OCI-LY3 (cell line): ENCODE data around the gene DOK5.

Source experiments
- H2AFZ ChIP-seq: fragments of 200-600, 300-600 bp; shearing (Covaris generic); 2 replicates; pipeline ENCODE4 v1.6.0; 2014; ENCODE audit warnings: antibody characterized with exemption, low read depth, low read length
- H3K27ac ChIP-seq: fragments of 200-600, 300-600 bp; sonication (generic); 2 replicates; pipeline ENCODE4 v1.5.1; 2014; ENCODE audit warnings: mild to moderate bottlenecking, low read length, moderate library complexity, mixed read lengths
- H3K27me3 ChIP-seq: fragments of 200-600, 300-600 bp; sonication (generic); 2 replicates; pipeline ENCODE4 v1.6.1; 2014; ENCODE audit warnings: low read depth, low read length, mixed read lengths
- H3K36me3 ChIP-seq: fragments of 200-600, 300-600 bp; sonication (generic); replicated peaks from 2 replicates; pipeline ENCODE3; 2014; ENCODE audit warnings: low read depth, low read length, mixed read lengths
- H3K4me1 ChIP-seq: fragments of 300-600, 200-600 bp; sonication (generic); 2 replicates; pipeline ENCODE4 v1.6.1; 2014; ENCODE audit warnings: low read length, mixed read lengths
- H3K4me2 ChIP-seq: fragments of 200-600, 300-600 bp; sonication (generic); 2 replicates; pipeline ENCODE4 v1.6.1; 2014; ENCODE audit warnings: low read length, mixed read lengths
- H3K4me3 ChIP-seq: fragments of 300-600, 200-600 bp; sonication (generic); 2 replicates; pipeline ENCODE4 v1.5.1; 2014; ENCODE audit warnings: antibody characterized with exemption, mild to moderate bottlenecking, low read length, moderate library complexity
- H3K79me2 ChIP-seq: fragments of 300-600, 200-600 bp; shearing (Covaris generic); 2 replicates; pipeline ENCODE4 v1.6.1; 2014; ENCODE audit warnings: mild to moderate bottlenecking, low read length, mixed read lengths
- H3K9ac ChIP-seq: fragments of 300-600, 200-600 bp; shearing (Covaris generic); 2 replicates; pipeline ENCODE4 v1.6.0; 2014; ENCODE audit warnings: mild to moderate bottlenecking, low read length, moderate library complexity
- H3K9me3 ChIP-seq: fragments of 200-600, 300-600 bp; shearing (Covaris generic); 2 replicates; pipeline ENCODE4 v1.6.1; 2014; ENCODE audit warnings: low read length, mixed read lengths; ENCODE audit not compliant: insufficient read depth
- H4K20me1 ChIP-seq: fragments of 200-600, 300-600 bp; sonication (generic); 2 replicates; pipeline ENCODE4 v1.6.1; 2016; ENCODE audit warnings: low read length, mixed read lengths; ENCODE audit not compliant: insufficient read depth
- EZH2phosphoT487 ChIP-seq: fragments of 200-600 bp; shearing (Covaris generic); IDR thresholded peaks from 2 replicates; pipeline ENCODE4 v1.6.1; 2018; ENCODE audit warnings: antibody characterized with exemption, mixed run types, low read depth
- TF ChIP-seq, protein P1 (sequence below): fragments of 200-600, 300-600 bp; sonication (generic); IDR thresholded peaks from 2 replicates; pipeline ENCODE4 v1.5.1; 2014; ENCODE audit warnings: antibody characterized with exemption, low read length, low read depth

Gene DOK5

DNA sequence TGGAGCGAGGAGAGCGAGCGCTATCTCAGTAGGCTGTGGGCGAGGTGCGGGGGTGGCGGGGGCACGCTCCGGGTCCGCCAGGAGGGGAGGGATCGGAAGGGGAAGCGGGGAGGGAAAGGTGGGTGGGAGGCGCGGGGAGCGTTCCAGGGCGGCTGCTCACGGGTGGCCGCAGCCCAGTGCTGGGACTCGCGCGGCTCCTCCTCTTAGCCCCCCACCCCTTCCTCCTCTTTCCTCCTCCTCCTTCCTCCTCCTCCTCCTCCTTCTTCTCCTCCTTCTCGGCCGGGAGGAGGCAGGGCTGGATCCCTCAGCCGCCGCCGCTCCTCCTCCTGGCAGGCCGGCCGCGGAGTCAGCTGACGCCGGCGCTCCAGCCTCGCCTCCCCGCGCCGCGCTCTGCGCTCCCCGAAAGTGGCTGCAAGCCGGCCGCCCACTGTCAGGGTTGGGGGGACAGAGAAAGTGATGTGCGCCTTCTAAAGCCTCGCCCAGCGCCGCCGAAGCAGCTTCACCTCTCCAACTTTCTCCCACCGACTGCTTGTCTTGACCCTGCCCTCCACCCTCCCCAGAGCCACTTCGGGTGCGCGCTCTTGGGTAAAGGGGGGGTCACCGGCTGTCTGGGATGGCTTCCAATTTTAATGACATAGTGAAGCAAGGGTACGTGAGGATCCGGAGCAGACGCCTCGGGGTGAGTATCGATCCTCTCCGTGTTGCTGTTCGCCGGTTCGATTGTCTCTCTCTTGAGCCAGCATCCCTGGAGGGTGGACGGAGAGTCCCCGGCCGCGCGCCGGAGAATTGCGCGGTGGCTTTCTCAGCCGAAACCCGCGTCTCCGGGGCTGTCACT, at the start of gene DOK5:
Gene DOK5, plus strand, starts transcription at position 260 of the 835 bp plus-strand sequence. Its CDS starts 354 bp downstream, at position 614.
- Histone ChIP-seq H3K4me2 (peak within 1 kb of the TSS; percentile 63), H3K4me3 (peak within 1 kb of the TSS; percentile 40), H2AFZ (no peak within 1 kb of the TSS)

GRCh38 chr20:54429364-54429763, 46.0 kb upstream of the DOK5 start:
- Histone ChIP-seq H3K36me3 (no peaks in the 10 kb centered on the region), H3K4me2 (no peak overlapping the region), H3K4me3 (no peak overlapping the region), H3K79me2 (no peaks in the 10 kb centered on the region), H3K27ac (no peak overlapping the region), H3K9me3 (peaks cover 2% of the 10 kb centered on the region; the same call in 1 of the 2 replicates), H2AFZ (no peak overlapping the region), H4K20me1 (no peaks in the 10 kb centered on the region), H3K27me3 (no peaks in the 10 kb centered on the region), H3K4me1 (no peaks in the 10 kb centered on the region), H3K9ac (no peak overlapping the region)
- TF ChIP-seq EZH2phosphoT487 = no peak
- TF ChIP-seq, protein P1, sequence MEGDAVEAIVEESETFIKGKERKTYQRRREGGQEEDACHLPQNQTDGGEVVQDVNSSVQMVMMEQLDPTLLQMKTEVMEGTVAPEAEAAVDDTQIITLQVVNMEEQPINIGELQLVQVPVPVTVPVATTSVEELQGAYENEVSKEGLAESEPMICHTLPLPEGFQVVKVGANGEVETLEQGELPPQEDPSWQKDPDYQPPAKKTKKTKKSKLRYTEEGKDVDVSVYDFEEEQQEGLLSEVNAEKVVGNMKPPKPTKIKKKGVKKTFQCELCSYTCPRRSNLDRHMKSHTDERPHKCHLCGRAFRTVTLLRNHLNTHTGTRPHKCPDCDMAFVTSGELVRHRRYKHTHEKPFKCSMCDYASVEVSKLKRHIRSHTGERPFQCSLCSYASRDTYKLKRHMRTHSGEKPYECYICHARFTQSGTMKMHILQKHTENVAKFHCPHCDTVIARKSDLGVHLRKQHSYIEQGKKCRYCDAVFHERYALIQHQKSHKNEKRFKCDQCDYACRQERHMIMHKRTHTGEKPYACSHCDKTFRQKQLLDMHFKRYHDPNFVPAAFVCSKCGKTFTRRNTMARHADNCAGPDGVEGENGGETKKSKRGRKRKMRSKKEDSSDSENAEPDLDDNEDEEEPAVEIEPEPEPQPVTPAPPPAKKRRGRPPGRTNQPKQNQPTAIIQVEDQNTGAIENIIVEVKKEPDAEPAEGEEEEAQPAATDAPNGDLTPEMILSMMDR = no peak

More for the DNA sequence above, at the start of gene DOK5:
- Histone ChIP-seq H3K27me3 (no peaks in the 10 kb centered on the region), H3K27ac (peak within 1 kb of the TSS; percentile 77), H3K9ac (peak within 1 kb of the TSS; percentile 38), H3K9me3 (peaks cover 14% of the 10 kb centered on the region), H3K4me1 (peaks cover 31% of the 10 kb centered on the region), H4K20me1 (no peaks in the 10 kb centered on the region), H3K36me3 (peaks cover 15% of the 10 kb centered on the region), H3K79me2 (no peaks in the 10 kb centered on the region)
- TF ChIP-seq, protein P1 = no peak
- TF ChIP-seq EZH2phosphoT487 = no peak

DNA sequence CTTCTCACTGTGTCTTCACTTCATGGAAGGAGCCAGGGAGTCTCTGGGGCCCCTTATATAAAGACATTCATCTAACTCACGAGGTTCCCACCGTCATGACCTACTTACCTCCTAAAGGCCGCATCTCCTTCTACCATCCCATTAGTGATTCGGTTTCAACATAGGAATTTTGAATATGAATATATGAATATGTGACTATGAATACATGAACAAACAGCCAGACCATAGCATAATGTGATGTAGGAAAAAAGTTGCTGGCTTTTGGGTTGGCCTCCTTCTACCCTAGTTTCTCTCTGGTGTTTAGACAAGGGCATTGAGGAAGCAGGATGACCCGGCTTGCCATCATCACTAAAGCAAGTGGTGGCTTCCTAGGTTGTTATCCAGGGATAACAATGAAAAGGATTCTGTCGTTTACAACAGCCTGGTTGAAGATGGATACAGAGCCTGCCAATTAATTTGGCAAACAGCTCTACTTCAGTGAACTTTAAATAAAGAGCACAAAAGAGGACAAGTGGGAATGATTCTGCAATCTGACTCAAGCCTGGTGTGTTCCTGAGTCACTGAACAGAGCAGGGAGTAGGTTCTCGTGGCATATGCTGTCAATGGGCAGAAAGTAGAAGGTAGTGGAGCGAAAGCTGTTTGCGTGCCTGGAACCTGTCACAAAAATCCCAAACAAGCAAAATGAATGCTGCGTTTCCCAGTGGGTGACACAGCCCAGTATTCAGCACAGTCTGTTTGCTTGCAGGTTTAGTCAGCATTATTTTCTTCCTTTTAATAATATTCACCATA, 44.0 kb upstream of the DOK5 start:
- H3K4me2 ChIP-seq = no peak overlapping the region
- H3K36me3 ChIP-seq = no peaks in the 10 kb centered on the region
- no peak overlapping the region for H3K4me3 ChIP-seq
- H3K4me1 ChIP-seq = no peaks in the 10 kb centered on the region
- no peak overlapping the region for H3K27ac ChIP-seq
- no peaks in the 10 kb centered on the region for H3K79me2 ChIP-seq
- H3K27me3 ChIP-seq = no peaks in the 10 kb centered on the region
- H3K9ac ChIP-seq = no peak overlapping the region
- TF ChIP-seq, protein P1 = no peak
- no peak for TF ChIP-seq EZH2phosphoT487
- no peaks in the 10 kb centered on the region for H4K20me1 ChIP-seq
- no peaks in the 10 kb centered on the region for H3K9me3 ChIP-seq
- no peak overlapping the region for H2AFZ ChIP-seq

GRCh38 chr20:54432966-54433365, 42.4 kb upstream of the DOK5 start:
- TF ChIP-seq, protein P1 = no peak
- TF ChIP-seq EZH2phosphoT487 = no peak
- H3K27me3 ChIP-seq = no peaks in the 10 kb centered on the region
- no peak overlapping the region for H3K4me2 ChIP-seq
- H3K9ac ChIP-seq = no peak overlapping the region
- no peak overlapping the region for H3K27ac ChIP-seq
- no peaks in the 10 kb centered on the region for H3K4me1 ChIP-seq
- no peak overlapping the region for H2AFZ ChIP-seq
- H4K20me1 ChIP-seq = no peaks in the 10 kb centered on the region
- no peaks in the 10 kb centered on the region for H3K36me3 ChIP-seq
- no peaks in the 10 kb centered on the region for H3K9me3 ChIP-seq
- H3K4me3 ChIP-seq = no peak overlapping the region
- H3K79me2 ChIP-seq = no peaks in the 10 kb centered on the region
